PFSK-1 (cell line): ENCODE results near the gene FRMD3.

Experiments used
- FOXP2 ChIP-seq: optimal IDR thresholded peaks from 2 replicates; pipeline ENCODE3; 2011; ENCODE audit warnings: borderline replicate concordance, control low read depth, inconsistent platforms; ENCODE audit not compliant: insufficient read depth; ENCODE audit errors: extremely low read length, extremely low read depth
- POLR2AphosphoS5 ChIP-seq: IDR thresholded peaks from 2 replicates; pipeline ENCODE4 v1.6.1; 2012; ENCODE audit warnings: low read depth, mild to moderate bottlenecking, control low read depth, low read length, moderate library complexity
- SIN3A ChIP-seq: IDR thresholded peaks from 2 replicates; pipeline ENCODE4 v1.6.1; 2012; ENCODE audit warnings: mild to moderate bottlenecking, low read length, moderate library complexity, borderline replicate concordance; ENCODE audit not compliant: insufficient read depth
- TAF1 ChIP-seq: IDR thresholded peaks from 2 replicates; pipeline ENCODE4 v1.6.1; 2012; ENCODE audit warnings: low read length, control low read depth, borderline replicate concordance; ENCODE audit not compliant: insufficient read depth
- TF ChIP-seq, protein P1 (sequence below), 2 experiments: IDR thresholded peaks; 2 replicates each; pipeline versions ENCODE4 v1.6.1 to v1.8.0; 2011 to 2012; ENCODE audit warnings: low read depth in 2 of 2, low read length in 2 of 2, control low read depth in 1 of 2, inconsistent platforms in 1 of 2, mild to moderate bottlenecking in 1 of 2, moderate library complexity in 1 of 2; ENCODE audit not compliant: insufficient read depth in 1 of 2

The FRMD3 gene

DNA sequence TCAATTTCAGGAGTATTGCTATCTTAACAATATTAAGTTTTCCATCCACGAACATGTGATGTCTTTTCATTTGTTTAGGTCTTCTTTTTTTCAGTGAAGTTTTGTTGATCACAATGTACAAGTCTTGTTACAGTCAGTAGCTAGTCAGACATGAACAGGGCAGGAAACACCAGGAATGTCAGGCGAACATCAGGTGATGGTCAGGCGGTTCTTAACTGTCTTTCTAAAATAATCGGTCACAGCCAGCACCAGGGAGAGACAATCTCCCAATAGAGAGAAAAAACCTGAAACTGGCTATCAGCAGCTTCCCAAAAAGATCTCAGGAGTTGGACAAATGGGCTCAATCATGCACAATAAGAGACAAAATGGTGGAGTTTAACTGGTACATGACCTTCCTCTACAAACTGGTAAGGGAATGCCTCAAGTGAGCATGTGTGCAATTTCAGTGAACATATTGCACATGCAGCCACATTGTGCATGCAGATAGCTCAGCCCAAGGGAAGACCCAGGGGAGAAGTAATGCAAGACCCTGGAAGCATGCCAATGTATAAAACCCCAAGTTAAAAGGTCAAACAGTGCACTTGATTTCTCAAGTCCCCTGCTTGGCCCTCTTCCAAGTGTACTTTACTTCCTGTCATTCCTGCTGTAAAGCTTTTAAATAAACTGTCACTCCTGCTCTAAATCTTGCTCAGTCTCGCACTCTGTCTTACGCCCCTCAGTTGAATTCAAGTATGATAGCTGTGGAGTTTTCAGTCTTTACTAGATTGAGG is 299.1 kb downstream of the FRMD3 start:
- TF ChIP-seq POLR2AphosphoS5: no peak
- TF ChIP-seq FOXP2: no peak
- TF ChIP-seq, protein P1, sequence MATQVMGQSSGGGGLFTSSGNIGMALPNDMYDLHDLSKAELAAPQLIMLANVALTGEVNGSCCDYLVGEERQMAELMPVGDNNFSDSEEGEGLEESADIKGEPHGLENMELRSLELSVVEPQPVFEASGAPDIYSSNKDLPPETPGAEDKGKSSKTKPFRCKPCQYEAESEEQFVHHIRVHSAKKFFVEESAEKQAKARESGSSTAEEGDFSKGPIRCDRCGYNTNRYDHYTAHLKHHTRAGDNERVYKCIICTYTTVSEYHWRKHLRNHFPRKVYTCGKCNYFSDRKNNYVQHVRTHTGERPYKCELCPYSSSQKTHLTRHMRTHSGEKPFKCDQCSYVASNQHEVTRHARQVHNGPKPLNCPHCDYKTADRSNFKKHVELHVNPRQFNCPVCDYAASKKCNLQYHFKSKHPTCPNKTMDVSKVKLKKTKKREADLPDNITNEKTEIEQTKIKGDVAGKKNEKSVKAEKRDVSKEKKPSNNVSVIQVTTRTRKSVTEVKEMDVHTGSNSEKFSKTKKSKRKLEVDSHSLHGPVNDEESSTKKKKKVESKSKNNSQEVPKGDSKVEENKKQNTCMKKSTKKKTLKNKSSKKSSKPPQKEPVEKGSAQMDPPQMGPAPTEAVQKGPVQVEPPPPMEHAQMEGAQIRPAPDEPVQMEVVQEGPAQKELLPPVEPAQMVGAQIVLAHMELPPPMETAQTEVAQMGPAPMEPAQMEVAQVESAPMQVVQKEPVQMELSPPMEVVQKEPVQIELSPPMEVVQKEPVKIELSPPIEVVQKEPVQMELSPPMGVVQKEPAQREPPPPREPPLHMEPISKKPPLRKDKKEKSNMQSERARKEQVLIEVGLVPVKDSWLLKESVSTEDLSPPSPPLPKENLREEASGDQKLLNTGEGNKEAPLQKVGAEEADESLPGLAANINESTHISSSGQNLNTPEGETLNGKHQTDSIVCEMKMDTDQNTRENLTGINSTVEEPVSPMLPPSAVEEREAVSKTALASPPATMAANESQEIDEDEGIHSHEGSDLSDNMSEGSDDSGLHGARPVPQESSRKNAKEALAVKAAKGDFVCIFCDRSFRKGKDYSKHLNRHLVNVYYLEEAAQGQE (IDR thresholded peaks at IDR 0.05; ENCODE audit: insufficient read depth in 1 of 2, low read depth in 2 of 2, low read length in 2 of 2): no peak
- no peak for TF ChIP-seq TAF1
- no peak for TF ChIP-seq SIN3A

DNA sequence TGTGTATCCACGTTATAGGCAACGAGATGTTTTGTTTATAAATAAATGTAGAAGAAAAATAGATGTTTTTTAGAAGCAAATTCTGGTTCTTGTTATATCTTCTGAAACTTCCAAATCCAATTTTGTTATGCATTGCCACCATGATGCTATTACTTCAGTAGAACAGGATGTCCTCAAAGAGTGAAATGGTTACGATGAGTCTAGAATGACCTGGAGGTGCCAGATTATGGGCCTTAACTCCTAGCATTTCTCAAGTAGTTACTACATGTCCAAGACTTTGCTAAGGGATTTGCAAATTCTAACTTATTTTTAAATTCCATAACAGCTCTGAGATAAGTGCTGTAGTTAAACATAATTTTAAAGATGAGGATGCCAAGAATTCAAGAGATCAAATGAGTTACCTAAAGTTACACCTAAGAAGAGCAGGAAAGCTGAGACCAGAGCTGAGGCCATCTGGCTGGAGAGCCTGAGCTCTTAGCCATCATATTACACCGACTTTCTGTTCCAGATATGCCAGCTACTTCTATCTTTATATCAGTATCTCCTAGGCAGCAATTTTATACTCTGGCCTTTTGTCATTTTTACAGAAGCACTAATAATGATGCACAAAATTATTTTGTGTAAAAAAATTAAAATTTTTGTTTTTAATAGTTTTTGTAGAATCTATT is 302.0 kb downstream of the FRMD3 start:
- TF ChIP-seq POLR2AphosphoS5 (no peak), TAF1 (no peak), SIN3A (no peak)

DNA sequence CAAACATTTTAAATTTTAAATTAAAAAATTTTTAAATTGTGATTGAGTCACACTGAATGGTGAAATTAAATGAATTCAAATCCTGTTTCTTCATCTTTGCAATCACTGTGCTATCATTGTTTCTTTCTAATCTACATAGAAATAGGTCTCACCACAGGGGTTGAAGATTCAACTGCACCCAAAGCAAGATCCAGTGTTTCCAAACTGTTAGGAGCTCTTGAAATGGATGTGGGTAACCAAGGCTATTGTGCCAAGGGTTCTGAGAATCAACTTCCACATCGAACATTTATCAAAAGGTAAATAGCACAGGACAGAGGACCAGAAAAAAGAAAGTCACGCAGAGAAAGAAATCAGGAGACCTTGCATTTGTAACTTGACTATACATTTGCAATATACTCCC is 302.7 kb downstream of the FRMD3 start:
- TF ChIP-seq, protein P1 (IDR thresholded peaks at IDR 0.05; ENCODE audit: insufficient read depth in 1 of 2, low read depth in 2 of 2, low read length in 2 of 2): no peak
- no peak for TF ChIP-seq FOXP2
- TF ChIP-seq SIN3A: no peak
- no peak for TF ChIP-seq POLR2AphosphoS5

DNA sequence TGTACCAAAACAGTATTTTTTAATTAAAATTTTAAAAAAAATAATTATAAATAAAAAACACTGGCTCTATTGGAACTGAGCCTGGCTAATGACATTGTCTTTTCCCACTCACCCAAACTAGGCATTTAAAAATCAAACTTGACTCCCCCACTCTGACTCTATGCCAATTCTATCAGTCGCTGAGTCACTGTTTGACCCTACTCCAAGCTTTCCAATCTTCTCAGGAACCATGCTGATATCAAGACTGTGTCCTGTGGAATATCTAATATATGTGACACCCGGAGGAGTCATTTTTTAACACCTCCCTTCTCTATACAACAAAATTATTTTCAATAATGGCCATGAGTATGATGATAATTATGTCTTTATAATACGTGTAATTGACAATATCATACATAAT is 303.7 kb downstream of the FRMD3 start:
- TF ChIP-seq FOXP2 (no peak), TAF1 (no peak), POLR2AphosphoS5 (no peak), SIN3A (no peak)

DNA sequence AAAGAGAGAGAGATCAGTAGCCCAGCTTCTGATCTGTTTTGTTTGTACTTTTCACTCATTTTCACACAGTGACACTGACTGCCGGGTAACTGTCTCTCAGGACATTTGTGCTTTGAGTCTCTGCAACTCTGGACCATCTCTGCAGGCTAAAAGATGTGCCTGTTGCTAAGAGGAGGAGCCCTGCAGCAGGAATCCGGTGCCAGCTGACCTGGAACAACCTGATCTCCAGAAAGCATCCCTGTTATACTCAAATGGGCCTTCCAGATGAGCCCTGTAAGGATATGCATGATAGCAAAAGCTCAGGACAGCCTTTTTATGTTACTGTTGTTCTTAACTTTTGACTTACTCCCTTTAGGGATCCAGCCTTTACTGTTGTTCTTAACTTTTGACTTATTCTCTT is 304.6 kb downstream of the FRMD3 start:
- TF ChIP-seq TAF1 (no peak), SIN3A (no peak), FOXP2 (no peak), POLR2AphosphoS5 (no peak)
- TF ChIP-seq, protein P1 (IDR thresholded peaks at IDR 0.05; ENCODE audit: insufficient read depth in 1 of 2, low read depth in 2 of 2, low read length in 2 of 2): no peak

DNA sequence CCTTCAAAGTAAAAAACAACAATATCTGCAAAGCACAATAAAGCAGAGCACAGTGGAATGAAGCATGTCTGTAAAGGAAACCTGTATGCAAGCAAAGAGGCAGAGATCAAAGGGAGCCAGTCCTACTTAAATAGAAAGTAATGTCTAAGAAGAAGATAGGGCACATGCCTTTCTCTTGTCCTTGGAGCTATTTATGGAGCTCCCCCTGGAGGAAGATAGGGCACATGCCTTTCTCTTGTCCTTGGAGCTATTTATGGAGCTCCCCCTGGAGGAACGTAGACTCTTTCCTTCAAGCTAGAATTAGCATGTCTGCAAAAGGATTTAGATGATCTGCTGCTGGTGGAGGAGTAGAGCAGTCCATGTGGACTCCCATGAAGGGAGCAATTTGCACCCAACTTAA is 307.2 kb downstream of the FRMD3 start:
- TF ChIP-seq POLR2AphosphoS5 (no peak), FOXP2 (no peak), SIN3A (no peak), TAF1 (no peak)
- TF ChIP-seq, protein P1 (IDR thresholded peaks at IDR 0.05; ENCODE audit: insufficient read depth in 1 of 2, low read depth in 2 of 2, low read length in 2 of 2): no peak
